Measurements from ENCODE around the gene OTOP3. TPM values are rescaled to one million over a fixed set of nuclear protein-coding genes. Genes with fewer than 3 reads are reported as not detected.
A peak's percentile ranks its signal among the peaks of the same experiment; 100 is the strongest.

OTOP3 gene
- total RNA-seq, 1 experiment from 2014 or later: not detected

DNA sequence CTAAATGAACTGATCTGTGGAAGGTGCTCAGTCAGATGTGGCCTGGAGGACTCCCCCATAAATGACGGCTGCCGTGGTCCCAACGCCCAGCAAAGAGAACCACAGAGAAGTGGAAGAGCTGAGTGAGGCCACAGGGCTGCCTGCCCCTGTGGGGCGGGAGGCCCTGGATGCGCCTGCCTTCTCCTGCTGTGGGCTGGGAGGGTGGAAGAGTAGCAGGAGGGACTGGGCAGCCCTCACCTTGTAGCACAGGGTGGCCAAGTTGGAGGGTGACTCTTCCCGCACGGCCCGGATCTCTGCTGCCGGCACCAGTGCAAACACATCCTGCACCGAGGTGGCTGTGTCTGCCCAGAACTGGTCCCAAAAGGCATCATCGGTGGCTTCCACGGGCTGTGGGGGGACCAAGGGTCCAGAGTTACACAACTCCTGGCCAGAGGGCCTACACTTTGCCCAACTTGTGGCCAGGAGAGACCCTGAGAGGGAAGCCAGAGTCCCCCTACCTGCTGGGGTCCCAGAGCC lies 28.6 kb downstream of the OTOP3 start (continued):
- no peak for TF ChIP-seq ATF1 (CRISPR knock-in tag; IDR thresholded peaks at IDR 0.05)
- TF ChIP-seq, protein P1, sequence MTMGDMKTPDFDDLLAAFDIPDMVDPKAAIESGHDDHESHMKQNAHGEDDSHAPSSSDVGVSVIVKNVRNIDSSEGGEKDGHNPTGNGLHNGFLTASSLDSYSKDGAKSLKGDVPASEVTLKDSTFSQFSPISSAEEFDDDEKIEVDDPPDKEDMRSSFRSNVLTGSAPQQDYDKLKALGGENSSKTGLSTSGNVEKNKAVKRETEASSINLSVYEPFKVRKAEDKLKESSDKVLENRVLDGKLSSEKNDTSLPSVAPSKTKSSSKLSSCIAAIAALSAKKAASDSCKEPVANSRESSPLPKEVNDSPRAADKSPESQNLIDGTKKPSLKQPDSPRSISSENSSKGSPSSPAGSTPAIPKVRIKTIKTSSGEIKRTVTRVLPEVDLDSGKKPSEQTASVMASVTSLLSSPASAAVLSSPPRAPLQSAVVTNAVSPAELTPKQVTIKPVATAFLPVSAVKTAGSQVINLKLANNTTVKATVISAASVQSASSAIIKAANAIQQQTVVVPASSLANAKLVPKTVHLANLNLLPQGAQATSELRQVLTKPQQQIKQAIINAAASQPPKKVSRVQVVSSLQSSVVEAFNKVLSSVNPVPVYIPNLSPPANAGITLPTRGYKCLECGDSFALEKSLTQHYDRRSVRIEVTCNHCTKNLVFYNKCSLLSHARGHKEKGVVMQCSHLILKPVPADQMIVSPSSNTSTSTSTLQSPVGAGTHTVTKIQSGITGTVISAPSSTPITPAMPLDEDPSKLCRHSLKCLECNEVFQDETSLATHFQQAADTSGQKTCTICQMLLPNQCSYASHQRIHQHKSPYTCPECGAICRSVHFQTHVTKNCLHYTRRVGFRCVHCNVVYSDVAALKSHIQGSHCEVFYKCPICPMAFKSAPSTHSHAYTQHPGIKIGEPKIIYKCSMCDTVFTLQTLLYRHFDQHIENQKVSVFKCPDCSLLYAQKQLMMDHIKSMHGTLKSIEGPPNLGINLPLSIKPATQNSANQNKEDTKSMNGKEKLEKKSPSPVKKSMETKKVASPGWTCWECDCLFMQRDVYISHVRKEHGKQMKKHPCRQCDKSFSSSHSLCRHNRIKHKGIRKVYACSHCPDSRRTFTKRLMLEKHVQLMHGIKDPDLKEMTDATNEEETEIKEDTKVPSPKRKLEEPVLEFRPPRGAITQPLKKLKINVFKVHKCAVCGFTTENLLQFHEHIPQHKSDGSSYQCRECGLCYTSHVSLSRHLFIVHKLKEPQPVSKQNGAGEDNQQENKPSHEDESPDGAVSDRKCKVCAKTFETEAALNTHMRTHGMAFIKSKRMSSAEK (CRISPR knock-in tag; IDR thresholded peaks at IDR 0.05; ENCODE audit: borderline replicate concordance): no peak
- TF ChIP-seq, protein P2, sequence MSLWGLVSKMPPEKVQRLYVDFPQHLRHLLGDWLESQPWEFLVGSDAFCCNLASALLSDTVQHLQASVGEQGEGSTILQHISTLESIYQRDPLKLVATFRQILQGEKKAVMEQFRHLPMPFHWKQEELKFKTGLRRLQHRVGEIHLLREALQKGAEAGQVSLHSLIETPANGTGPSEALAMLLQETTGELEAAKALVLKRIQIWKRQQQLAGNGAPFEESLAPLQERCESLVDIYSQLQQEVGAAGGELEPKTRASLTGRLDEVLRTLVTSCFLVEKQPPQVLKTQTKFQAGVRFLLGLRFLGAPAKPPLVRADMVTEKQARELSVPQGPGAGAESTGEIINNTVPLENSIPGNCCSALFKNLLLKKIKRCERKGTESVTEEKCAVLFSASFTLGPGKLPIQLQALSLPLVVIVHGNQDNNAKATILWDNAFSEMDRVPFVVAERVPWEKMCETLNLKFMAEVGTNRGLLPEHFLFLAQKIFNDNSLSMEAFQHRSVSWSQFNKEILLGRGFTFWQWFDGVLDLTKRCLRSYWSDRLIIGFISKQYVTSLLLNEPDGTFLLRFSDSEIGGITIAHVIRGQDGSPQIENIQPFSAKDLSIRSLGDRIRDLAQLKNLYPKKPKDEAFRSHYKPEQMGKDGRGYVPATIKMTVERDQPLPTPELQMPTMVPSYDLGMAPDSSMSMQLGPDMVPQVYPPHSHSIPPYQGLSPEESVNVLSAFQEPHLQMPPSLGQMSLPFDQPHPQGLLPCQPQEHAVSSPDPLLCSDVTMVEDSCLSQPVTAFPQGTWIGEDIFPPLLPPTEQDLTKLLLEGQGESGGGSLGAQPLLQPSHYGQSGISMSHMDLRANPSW (CRISPR knock-in tag; conservative IDR thresholded peaks at IDR 0.05; ENCODE audit: low read depth): no peak
- TF ChIP-seq SOX15 (CRISPR knock-in tag; IDR thresholded peaks at IDR 0.05): no peak
- TF ChIP-seq CBFB (CRISPR knock-in tag; IDR thresholded peaks at IDR 0.05; ENCODE audit: low read depth): no peak

DNA sequence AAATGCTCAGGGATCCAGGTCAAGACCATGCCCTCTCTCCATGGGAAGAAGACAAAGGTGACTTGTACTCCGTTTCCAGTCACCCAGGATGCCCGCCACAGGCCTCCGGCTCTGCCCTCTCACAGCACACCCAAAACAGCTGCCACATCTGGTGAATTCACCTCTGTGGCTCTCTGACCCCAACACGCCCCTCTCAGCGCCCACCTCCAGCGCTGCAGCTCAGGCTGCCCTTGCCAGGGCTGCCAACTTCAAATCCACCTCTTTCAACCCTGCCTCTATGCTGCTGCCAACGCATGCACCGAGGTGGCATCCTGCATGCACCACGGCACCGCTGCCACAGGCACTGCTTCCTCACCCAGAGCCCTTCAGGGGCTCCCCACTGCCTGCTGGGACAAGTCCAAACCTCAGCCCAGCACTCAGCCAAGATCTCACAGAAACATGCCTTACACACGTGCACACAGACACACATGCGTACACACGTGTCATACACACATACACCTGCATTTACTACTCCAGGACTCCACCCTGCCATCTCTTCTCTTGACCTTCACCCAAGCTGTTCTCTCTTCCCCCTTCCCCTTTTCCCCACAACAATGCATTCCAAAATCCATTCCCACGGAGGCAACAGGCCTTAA lies 29.4 kb downstream of the OTOP3 start:
- Mint-ChIP-seq H3K4me3 (no peak overlapping the region), H3K4me1 (peaks cover 17% of the 10 kb centered on the region), H3K27me3 (ENCODE audit: low read depth) (peaks cover 8% of the 10 kb centered on the region; the same call in 1 of the 2 replicates), H3K36me3 (no peaks in the 10 kb centered on the region), H3K27ac (peak overlapping the region; percentile 17; the same call in 1 of the 2 replicates), H3K9me3 (no peaks in the 10 kb centered on the region)
- ATAC-seq: no peak
- no peak for DNase-seq (ENCODE audit: low spot score)
- CTCF ChIA-PET: interaction anchor here (2.4 kb wide), 1 partner anchor 103 kb away, joined by 8 read pairs; no protein-coding TSS in a partner anchor
- POLR2A ChIA-PET: interaction anchor here (0.5 kb wide), 1 partner anchor 15 kb away, joined by 6 read pairs; no protein-coding TSS in a partner anchor
- TF ChIP-seq, protein P3, sequence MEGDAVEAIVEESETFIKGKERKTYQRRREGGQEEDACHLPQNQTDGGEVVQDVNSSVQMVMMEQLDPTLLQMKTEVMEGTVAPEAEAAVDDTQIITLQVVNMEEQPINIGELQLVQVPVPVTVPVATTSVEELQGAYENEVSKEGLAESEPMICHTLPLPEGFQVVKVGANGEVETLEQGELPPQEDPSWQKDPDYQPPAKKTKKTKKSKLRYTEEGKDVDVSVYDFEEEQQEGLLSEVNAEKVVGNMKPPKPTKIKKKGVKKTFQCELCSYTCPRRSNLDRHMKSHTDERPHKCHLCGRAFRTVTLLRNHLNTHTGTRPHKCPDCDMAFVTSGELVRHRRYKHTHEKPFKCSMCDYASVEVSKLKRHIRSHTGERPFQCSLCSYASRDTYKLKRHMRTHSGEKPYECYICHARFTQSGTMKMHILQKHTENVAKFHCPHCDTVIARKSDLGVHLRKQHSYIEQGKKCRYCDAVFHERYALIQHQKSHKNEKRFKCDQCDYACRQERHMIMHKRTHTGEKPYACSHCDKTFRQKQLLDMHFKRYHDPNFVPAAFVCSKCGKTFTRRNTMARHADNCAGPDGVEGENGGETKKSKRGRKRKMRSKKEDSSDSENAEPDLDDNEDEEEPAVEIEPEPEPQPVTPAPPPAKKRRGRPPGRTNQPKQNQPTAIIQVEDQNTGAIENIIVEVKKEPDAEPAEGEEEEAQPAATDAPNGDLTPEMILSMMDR (IDR thresholded peaks at IDR 0.05): no peak
- TF ChIP-seq NR3C1 (CRISPR knock-in tag; conservative IDR thresholded peaks at IDR 0.05; ENCODE audit: low read depth): no peak
- no peak for TF ChIP-seq FOXJ3 (CRISPR knock-in tag; IDR thresholded peaks at IDR 0.05; ENCODE audit: borderline replicate concordance)
- TF ChIP-seq, protein P4, sequence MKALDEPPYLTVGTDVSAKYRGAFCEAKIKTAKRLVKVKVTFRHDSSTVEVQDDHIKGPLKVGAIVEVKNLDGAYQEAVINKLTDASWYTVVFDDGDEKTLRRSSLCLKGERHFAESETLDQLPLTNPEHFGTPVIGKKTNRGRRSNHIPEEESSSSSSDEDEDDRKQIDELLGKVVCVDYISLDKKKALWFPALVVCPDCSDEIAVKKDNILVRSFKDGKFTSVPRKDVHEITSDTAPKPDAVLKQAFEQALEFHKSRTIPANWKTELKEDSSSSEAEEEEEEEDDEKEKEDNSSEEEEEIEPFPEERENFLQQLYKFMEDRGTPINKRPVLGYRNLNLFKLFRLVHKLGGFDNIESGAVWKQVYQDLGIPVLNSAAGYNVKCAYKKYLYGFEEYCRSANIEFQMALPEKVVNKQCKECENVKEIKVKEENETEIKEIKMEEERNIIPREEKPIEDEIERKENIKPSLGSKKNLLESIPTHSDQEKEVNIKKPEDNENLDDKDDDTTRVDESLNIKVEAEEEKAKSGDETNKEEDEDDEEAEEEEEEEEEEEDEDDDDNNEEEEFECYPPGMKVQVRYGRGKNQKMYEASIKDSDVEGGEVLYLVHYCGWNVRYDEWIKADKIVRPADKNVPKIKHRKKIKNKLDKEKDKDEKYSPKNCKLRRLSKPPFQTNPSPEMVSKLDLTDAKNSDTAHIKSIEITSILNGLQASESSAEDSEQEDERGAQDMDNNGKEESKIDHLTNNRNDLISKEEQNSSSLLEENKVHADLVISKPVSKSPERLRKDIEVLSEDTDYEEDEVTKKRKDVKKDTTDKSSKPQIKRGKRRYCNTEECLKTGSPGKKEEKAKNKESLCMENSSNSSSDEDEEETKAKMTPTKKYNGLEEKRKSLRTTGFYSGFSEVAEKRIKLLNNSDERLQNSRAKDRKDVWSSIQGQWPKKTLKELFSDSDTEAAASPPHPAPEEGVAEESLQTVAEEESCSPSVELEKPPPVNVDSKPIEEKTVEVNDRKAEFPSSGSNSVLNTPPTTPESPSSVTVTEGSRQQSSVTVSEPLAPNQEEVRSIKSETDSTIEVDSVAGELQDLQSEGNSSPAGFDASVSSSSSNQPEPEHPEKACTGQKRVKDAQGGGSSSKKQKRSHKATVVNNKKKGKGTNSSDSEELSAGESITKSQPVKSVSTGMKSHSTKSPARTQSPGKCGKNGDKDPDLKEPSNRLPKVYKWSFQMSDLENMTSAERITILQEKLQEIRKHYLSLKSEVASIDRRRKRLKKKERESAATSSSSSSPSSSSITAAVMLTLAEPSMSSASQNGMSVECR (CRISPR knock-in tag; IDR thresholded peaks at IDR 0.05; ENCODE audit: borderline replicate concordance): no peak
- TF ChIP-seq ZNF138 (CRISPR knock-in tag; conservative IDR thresholded peaks at IDR 0.05): no peak
- no peak for TF ChIP-seq NR2C2 (CRISPR knock-in tag; IDR thresholded peaks at IDR 0.05)
- no peak for TF ChIP-seq ZNF317 (CRISPR knock-in tag; IDR thresholded peaks at IDR 0.05; ENCODE audit: borderline replicate concordance, low read depth)
- no peak for TF ChIP-seq ELF4 (CRISPR knock-in tag; IDR thresholded peaks at IDR 0.05; ENCODE audit: low read depth)
- no peak for TF ChIP-seq ZNF671 (CRISPR knock-in tag; IDR thresholded peaks at IDR 0.05)
- no peak for TF ChIP-seq JUN (CRISPR knock-in tag; IDR thresholded peaks at IDR 0.05)
- TF ChIP-seq TCF7 (CRISPR knock-in tag; IDR thresholded peaks at IDR 0.05; ENCODE audit: low read depth): no peak
- TF ChIP-seq ESRRA (CRISPR knock-in tag; IDR thresholded peaks at IDR 0.05; ENCODE audit: borderline replicate concordance): no peak
- TF ChIP-seq, protein P5, sequence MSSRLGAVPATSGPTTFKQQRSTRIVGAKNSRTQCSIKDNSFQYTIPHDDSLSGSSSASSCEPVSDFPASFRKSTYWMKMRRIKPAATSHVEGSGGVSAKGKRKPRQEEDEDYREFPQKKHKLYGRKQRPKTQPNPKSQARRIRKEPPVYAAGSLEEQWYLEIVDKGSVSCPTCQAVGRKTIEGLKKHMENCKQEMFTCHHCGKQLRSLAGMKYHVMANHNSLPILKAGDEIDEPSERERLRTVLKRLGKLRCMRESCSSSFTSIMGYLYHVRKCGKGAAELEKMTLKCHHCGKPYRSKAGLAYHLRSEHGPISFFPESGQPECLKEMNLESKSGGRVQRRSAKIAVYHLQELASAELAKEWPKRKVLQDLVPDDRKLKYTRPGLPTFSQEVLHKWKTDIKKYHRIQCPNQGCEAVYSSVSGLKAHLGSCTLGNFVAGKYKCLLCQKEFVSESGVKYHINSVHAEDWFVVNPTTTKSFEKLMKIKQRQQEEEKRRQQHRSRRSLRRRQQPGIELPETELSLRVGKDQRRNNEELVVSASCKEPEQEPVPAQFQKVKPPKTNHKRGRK (CRISPR knock-in tag; IDR thresholded peaks at IDR 0.05; ENCODE audit: borderline replicate concordance): no peak
- no peak for TF ChIP-seq ZNF232 (CRISPR knock-in tag; IDR thresholded peaks at IDR 0.05)
- TF ChIP-seq GRHL2 (CRISPR knock-in tag; IDR thresholded peaks at IDR 0.05; ENCODE audit: insufficient replicate concordance, severe bottlenecking): no peak
